ENCODE results near the gene RXFP2. TPM values are rescaled to one million over a fixed set of nuclear protein-coding genes. Genes with fewer than 3 reads are reported as not detected.

The RXFP2 gene
- total RNA-seq, 1 experiment from 2014 or later = not detected

GRCh38 chr13:31731921-31732320, 7.4 kb upstream of the RXFP2 start:
- H3K36me3 ChIP-seq (ENCODE audit: insufficient read depth, low read length, poor library complexity, severe bottlenecking) = no peaks in the 10 kb centered on the region
- H3K27me3 ChIP-seq (replicated peaks; ENCODE audit: insufficient read depth, low read depth, low read length, poor library complexity) = no peaks in the 10 kb centered on the region
- no peak overlapping the region for H3K27ac ChIP-seq (ENCODE audit: low read depth, low read length, poor library complexity, severe bottlenecking)
- intact Hi-C loops (cut with micrococcal nuclease; ENCODE audit: unreplicated experiment) = no loop called here
- no TSS peak for BruUV-seq (replicated peaks)
- CTCF ChIA-PET = no interaction called here
- no peak for TF ChIP-seq EZH2 (IDR thresholded peaks at IDR 0.05; ENCODE audit: borderline replicate concordance, low read depth, low read length, poor library complexity, severe bottlenecking)
- TF ChIP-seq CTCF (conservative IDR thresholded peaks at IDR 0.05; ENCODE audit: low read depth, low read length) = no peak
- no peak for DNase-seq (ENCODE audit: low spot score)
- no peaks in the 10 kb centered on the region for H3K9me3 ChIP-seq (ENCODE audit: low read depth, low read length, poor library complexity, severe bottlenecking)
- POLR2A ChIA-PET (ENCODE audit: low non-redundant PET) = no interaction called here
- no peak overlapping the region for H3K4me3 ChIP-seq (ENCODE audit: low read depth, low read length, poor library complexity, severe bottlenecking)
- H3K4me1 ChIP-seq (ENCODE audit: insufficient read depth, low read length, poor library complexity, severe bottlenecking) = peaks cover 7% of the 10 kb centered on the region

GRCh38 chr13:31733066-31733465, 6.3 kb upstream of the RXFP2 start:
- DNase-seq (ENCODE audit: low spot score) = no peak
- Histone ChIP-seq H3K9me3 (ENCODE audit: low read depth, low read length, poor library complexity, severe bottlenecking) (no peaks in the 10 kb centered on the region), H3K4me1 (ENCODE audit: insufficient read depth, low read length, poor library complexity, severe bottlenecking) (peaks cover 7% of the 10 kb centered on the region), H3K27ac (ENCODE audit: low read depth, low read length, poor library complexity, severe bottlenecking) (no peak overlapping the region), H3K4me3 (ENCODE audit: low read depth, low read length, poor library complexity, severe bottlenecking) (no peak overlapping the region), H3K27me3 (replicated peaks; ENCODE audit: insufficient read depth, low read depth, low read length, poor library complexity) (no peaks in the 10 kb centered on the region), H3K36me3 (ENCODE audit: insufficient read depth, low read length, poor library complexity, severe bottlenecking) (no peaks in the 10 kb centered on the region)
- no TSS peak for BruUV-seq (replicated peaks)
- ChIA-PET POLR2A (ENCODE audit: low non-redundant PET) (no interaction called here), CTCF (no interaction called here)
- TF ChIP-seq EZH2 (IDR thresholded peaks at IDR 0.05; ENCODE audit: borderline replicate concordance, low read depth, low read length, poor library complexity, severe bottlenecking) = no peak
- no peak for TF ChIP-seq CTCF (conservative IDR thresholded peaks at IDR 0.05; ENCODE audit: low read depth, low read length)
- intact Hi-C loops (cut with micrococcal nuclease; ENCODE audit: unreplicated experiment) = no loop called here

GRCh38 chr13:31733647-31734046, 5.7 kb upstream of the RXFP2 start:
- no peak for TF ChIP-seq CTCF (conservative IDR thresholded peaks at IDR 0.05; ENCODE audit: low read depth, low read length)
- no peak for TF ChIP-seq EZH2 (IDR thresholded peaks at IDR 0.05; ENCODE audit: borderline replicate concordance, low read depth, low read length, poor library complexity, severe bottlenecking)
- H3K36me3 ChIP-seq (ENCODE audit: insufficient read depth, low read length, poor library complexity, severe bottlenecking) = no peaks in the 10 kb centered on the region
- ChIA-PET POLR2A (ENCODE audit: low non-redundant PET) (no interaction called here), CTCF (no interaction called here)
- H3K9me3 ChIP-seq (ENCODE audit: low read depth, low read length, poor library complexity, severe bottlenecking) = no peaks in the 10 kb centered on the region
- no TSS peak for BruUV-seq (replicated peaks)
- H3K4me3 ChIP-seq (ENCODE audit: low read depth, low read length, poor library complexity, severe bottlenecking) = no peak overlapping the region
- peaks cover 7% of the 10 kb centered on the region for H3K4me1 ChIP-seq (ENCODE audit: insufficient read depth, low read length, poor library complexity, severe bottlenecking)
- intact Hi-C loops (cut with micrococcal nuclease; ENCODE audit: unreplicated experiment) = no loop called here
- H3K27me3 ChIP-seq (replicated peaks; ENCODE audit: insufficient read depth, low read depth, low read length, poor library complexity) = no peaks in the 10 kb centered on the region
- no peak for DNase-seq (ENCODE audit: low spot score)
- no peak overlapping the region for H3K27ac ChIP-seq (ENCODE audit: low read depth, low read length, poor library complexity, severe bottlenecking)
